CD4-positive, alpha-beta T cell (primary cell): Measurements from ENCODE around the gene C2CD4C. TPM values are rescaled to one million over a fixed set of nuclear protein-coding genes. Genes with fewer than 3 reads are reported as not detected.
"Not testable (repeated sequence)": the region's sequence is repeated elsewhere in the genome, so short reads cannot be mapped to it uniquely, and the experiment has no call there.

Experiments used
- ATAC-seq: fragments of 200-7000 bp; cut with Tn5 transposase; one replicate; pipeline ENCODE4 v1.10.0; 2022; ENCODE audit warnings: mild to moderate bottlenecking; ENCODE audit not compliant: poor library complexity
- CTCF ChIA-PET: fragments of 350-600 bp; sonication (Branson Sonifier 250); formaldehyde crosslinking; loops from one replicate; lab custom pipeline; 2021; ENCODE audit warnings: antibody characterized with exemption, inconsistent platforms; lab: Charles Lee
- POLR2A ChIA-PET: fragments of 350-600 bp; sonication (Branson Sonifier 250); formaldehyde crosslinking; loops from one replicate; lab custom pipeline; 2021; ENCODE audit warnings: antibody characterized with exemption, inconsistent platforms; lab: Charles Lee
- DNase-seq, 14 experiments: peaks; one replicate each; pipeline ENCODE4 v3.0.0-alpha.2; 2013 to 2020; ENCODE audit warnings: mixed read lengths in 2 of 14
- H3K27ac ChIP-seq, 2 donors: one replicate each; pipeline versions ENCODE4 v1.5.1 to v1.7.0; 2013; ENCODE audit warnings: low read length in 2 of 2, low read depth in 1 of 2, mild to moderate bottlenecking in 1 of 2
- H3K27me3 ChIP-seq, 2 experiments: 1 replicate in 1 of 2; 2 replicates in 1 of 2; pipeline versions ENCODE4 v1.6.1 to v1.7.0; 2013; ENCODE audit warnings: low read length in 2 of 2, control low read depth in 1 of 2, mild to moderate bottlenecking in 1 of 2, moderate library complexity in 1 of 2; ENCODE audit not compliant: insufficient read depth in 2 of 2, control insufficient read depth in 1 of 2
- H3K36me3 ChIP-seq: one replicate; pipeline ENCODE4 v1.6.1; 2013; ENCODE audit warnings: low read length, control low read depth; ENCODE audit not compliant: insufficient read depth
- H3K4me1 ChIP-seq: one replicate; pipeline ENCODE4 v1.6.1; 2013; ENCODE audit warnings: low read length, control low read depth; ENCODE audit not compliant: insufficient read depth
- H3K4me3 ChIP-seq: one replicate; pipeline ENCODE4 v1.5.1; 2013; ENCODE audit warnings: mild to moderate bottlenecking, low read length, moderate library complexity
- H3K9me3 ChIP-seq, 2 experiments: 1 replicate in 1 of 2; 2 replicates in 1 of 2; pipeline versions ENCODE4 v1.6.1 to v1.7.0; 2013; ENCODE audit warnings: low read length in 2 of 2, mild to moderate bottlenecking in 2 of 2, control low read depth in 1 of 2, moderate library complexity in 1 of 2; ENCODE audit not compliant: control insufficient read depth in 1 of 2, insufficient read depth in 1 of 2
- H3K27ac Mint-ChIP-seq: one replicate; pipeline ENCODE4 v1.8.0; 2020; ENCODE audit warnings: mixed read lengths
- H3K27me3 Mint-ChIP-seq: one replicate; pipeline ENCODE4 v1.8.0; 2021; ENCODE audit warnings: mixed read lengths
- H3K36me3 Mint-ChIP-seq: one replicate; pipeline ENCODE4 v1.8.0; 2021; ENCODE audit warnings: low read depth, mixed read lengths
- H3K4me1 Mint-ChIP-seq: one replicate; pipeline ENCODE4 v1.8.0; 2021; ENCODE audit warnings: low read depth, mixed read lengths
- H3K4me3 Mint-ChIP-seq: one replicate; pipeline ENCODE4 v1.8.0; 2020; ENCODE audit warnings: mild to moderate bottlenecking, mixed read lengths
- H3K9me3 Mint-ChIP-seq: one replicate; pipeline ENCODE4 v1.8.0; 2020; ENCODE audit warnings: mixed read lengths
- CTCF ChIP-seq: fragments of 200-600 bp; IDR thresholded peaks from one replicate; pipeline ENCODE4 v1.8.0; 2022; ENCODE audit warnings: antibody characterized with exemption, mild to moderate bottlenecking
- intact Hi-C, 2 experiments: fragments of 100-400 bp; cut with DNase I in 1 of 2; cut with micrococcal nuclease in 1 of 2; formaldehyde crosslinking; loops; one replicate each; pipeline versions ENCODE4 v1.15.1 to v1.9.0; 2023 to 2025; cut with DNase I, micrococcal nuclease
- total RNA-seq, 174 experiments: library from RNA in 2 of 174; stranded (reverse) in 2 of 174; gene quantifications; one replicate each; pipeline ENCODE4 v1.2.3 and lab custom pipeline; 2021 to 2026

The C2CD4C gene
- total RNA-seq, 2 experiments from 2014 or later = not detected

- H3K27me3 ChIP-seq = peaks cover 0 to 2% of the 10 kb centered on the region in 2 experiments
- no peak overlapping the region for H3K27ac ChIP-seq
- peaks cover 0 to 7% of the 10 kb centered on the region in 2 experiments for H3K9me3 ChIP-seq
- H3K4me1 ChIP-seq = no peaks in the 10 kb centered on the region
- Mint-ChIP-seq H3K27ac (no peak overlapping the region), H3K4me3 (no peak overlapping the region), H3K9me3 (no peaks in the 10 kb centered on the region), H3K4me1 (no peaks in the 10 kb centered on the region), H3K36me3 (no peaks in the 10 kb centered on the region), H3K27me3 (no peaks in the 10 kb centered on the region)
- ATAC-seq (no peak), DNase-seq (no peak)
- TF ChIP-seq CTCF = no peak
- POLR2A ChIA-PET = no interaction called here
- CTCF ChIA-PET = no interaction called here
- H3K4me3 ChIP-seq = no peak overlapping the region
- intact Hi-C loops = no loop called here
- no peaks in the 10 kb centered on the region for H3K36me3 ChIP-seq
These were observed 15.6 kb upstream of the C2CD4C start for GRCh38 chr19:424546-424945.

GRCh38 chr19:423691-424466, 14.9 kb upstream of the C2CD4C start:
- H3K36me3 ChIP-seq = no peaks in the 10 kb centered on the region
- intact Hi-C loops = no loop called here
- no peak overlapping the region for H3K27ac Mint-ChIP-seq
- ATAC-seq (no peak), DNase-seq (no peak)
- no peak overlapping the region for H3K4me3 ChIP-seq
- H3K9me3 ChIP-seq = peaks cover 0 to 7% of the 10 kb centered on the region in 2 experiments
- H3K27ac ChIP-seq = no peak overlapping the region
- no peak for TF ChIP-seq CTCF
- ChIA-PET CTCF (no interaction called here), POLR2A (no interaction called here)
- peaks cover 0 to 2% of the 10 kb centered on the region in 2 experiments for H3K27me3 ChIP-seq
- no peaks in the 10 kb centered on the region for H3K36me3 Mint-ChIP-seq
- no peaks in the 10 kb centered on the region for H3K4me1 ChIP-seq
- no peak overlapping the region for H3K4me3 Mint-ChIP-seq
- H3K27me3 Mint-ChIP-seq = no peaks in the 10 kb centered on the region
- H3K4me1 Mint-ChIP-seq = no peaks in the 10 kb centered on the region
- no peaks in the 10 kb centered on the region for H3K9me3 Mint-ChIP-seq

- intact Hi-C loops, H3K4me1 Mint-ChIP-seq, H3K4me3 ChIP-seq, H3K27ac ChIP-seq, H3K27me3 ChIP-seq, H3K36me3 ChIP-seq, POLR2A ChIA-PET, DNase-seq, H3K4me3 Mint-ChIP-seq, H3K27ac Mint-ChIP-seq, H3K27me3 Mint-ChIP-seq, ATAC-seq, H3K36me3 Mint-ChIP-seq, H3K4me1 ChIP-seq, CTCF ChIA-PET, H3K9me3 Mint-ChIP-seq, H3K9me3 ChIP-seq: not testable (repeated sequence)
These were observed 13.9 kb upstream of the C2CD4C start for GRCh38 chr19:422917-423226.
